Transverse colon (tissue), 4 donors: ENCODE measurements around the gene CAVIN2. TPM values are rescaled to one million over a fixed set of nuclear protein-coding genes. Genes with fewer than 3 reads are reported as not detected.

Source experiments
- DNase-seq: peaks from one replicate; pipeline ENCODE4 v3.0.0-alpha.2; 2019
- H3K27ac ChIP-seq, 4 donors: fragments of 200-600 bp; sonication (generic); 2 replicates each; pipeline ENCODE4 v1.5.1; 2016 to 2018; ENCODE audit warnings: inconsistent platforms in 4 of 4
- H3K27me3 ChIP-seq: fragments of 200-600 bp; sonication (generic); 2 replicates; pipeline ENCODE4 v1.5.1; 2017; ENCODE audit warnings: inconsistent platforms
- H3K36me3 ChIP-seq, 4 donors: fragments of 200-600 bp; sonication (generic); 2 replicates each; pipeline ENCODE4 v1.5.1; 2017 to 2019; ENCODE audit warnings: inconsistent platforms in 4 of 4
- H3K4me1 ChIP-seq, 4 donors: fragments of 200-600 bp; sonication (generic); 2 replicates each; pipeline ENCODE4 v1.5.1; 2017 to 2020; ENCODE audit warnings: inconsistent platforms in 4 of 4
- H3K4me3 ChIP-seq, 4 donors: fragments of 200-600 bp; sonication (generic); 1 replicate in 1 of 4; 2 replicates in 3 of 4; pipeline versions ENCODE4 v1.5.1 to v1.6.1; 2017 to 2019; ENCODE audit warnings: inconsistent platforms in 4 of 4
- H3K9me3 ChIP-seq, 2 donors: fragments of 200-600 bp; sonication (generic); 2 replicates each; pipeline ENCODE4 v1.5.1; 2017 to 2019; ENCODE audit warnings: inconsistent platforms in 2 of 2
- CTCF ChIP-seq, 5 experiments: fragments of 200-600 bp in 3 of 5; fragments of 450-650 bp in 2 of 5; sonication (generic) in 3 of 5; IDR thresholded peaks; 1 replicate in 2 of 5; 2 replicates in 3 of 5; pipeline ENCODE4 v1.5.1; 2016 to 2017; ENCODE audit warnings: antibody characterized with exemption in 5 of 5, inconsistent platforms in 3 of 5, mild to moderate bottlenecking in 2 of 5, moderate library complexity in 1 of 5
- EP300 ChIP-seq: sonication (generic); formaldehyde crosslinking; IDR thresholded peaks from one replicate; pipeline ENCODE4 v1.6.1; 2017; ENCODE audit warnings: antibody characterized with exemption, low read depth
- POLR2A ChIP-seq: fragments of 450-650 bp; IDR thresholded peaks from one replicate; pipeline ENCODE4 v1.6.1; 2016; ENCODE audit warnings: antibody characterized with exemption, mild to moderate bottlenecking, moderate library complexity
- POLR2AphosphoS5 ChIP-seq, 3 donors: sonication (generic); formaldehyde crosslinking; IDR thresholded peaks; one replicate each; pipeline ENCODE4 v1.6.1; 2016; ENCODE audit warnings: antibody characterized with exemption in 3 of 3
- WGBS, 2 donors: methylation state at CpG; one replicate each; pipeline ENCODE4 v1.1.5; 2018; ENCODE audit warnings: low coverage in 1 of 2; 5-methylcytosine and 5-hydroxymethylcytosine counted together
- in situ Hi-C, 4 donors: fragments of 200-750 bp; cut with MboI; loops; one replicate each; pipeline versions ENCODE4 v1.15.0 to v1.15.1; 2017; ENCODE audit warnings: low sequenced_read_pairs in 3 of 4, low pct_ligation_motif_present in 1 of 4, low pct_unique_long_range_greater_than_20kb in 1 of 4
- intact Hi-C: fragments of 100-400 bp; cut with DNase I; formaldehyde crosslinking; loops from one replicate; pipeline ENCODE4 v1.15.1; 2023; ENCODE audit warnings: low total_unique reads
- total RNA-seq, 4 donors: library from RNA; depleted of rRNA; stranded (reverse); fragments of >200 nt; gene quantifications; one replicate each; pipeline ENCODE4 v1.1.0, GENCODE V29; 2016

CAVIN2 gene
- total RNA-seq, 4 donors from 2014 or later: 21.3 to 59.3 (median 25.0) TPM

GRCh38 chr2:191892391-191892790, 45.5 kb upstream of the CAVIN2 start:
- intact Hi-C loops: no loop called here
- no peaks in the 10 kb centered on the region for H3K4me1 ChIP-seq
- WGBS, 2 donors: 68 to 77% methylated on average over 3 of the region's 3 CpGs

GRCh38 chr2:191891656-191892055, 44.8 kb upstream of the CAVIN2 start:
- in situ Hi-C loops (no loop called here), intact Hi-C loops (no loop called here)
- no peak overlapping the region for H3K4me3 ChIP-seq
- no peak overlapping the region for H3K27ac ChIP-seq
- TF ChIP-seq POLR2AphosphoS5 (IDR thresholded peaks at IDR 0.05) (no peak), POLR2A (no peak), CTCF (IDR thresholded peaks at IDR 0.05) (no peak), EP300 (no peak)
- H3K9me3 ChIP-seq: no peaks in the 10 kb centered on the region
- WGBS, 2 donors: 89 to 100% methylated on average over 1 to 5 of the region's 5 CpGs
- no peaks in the 10 kb centered on the region for H3K27me3 ChIP-seq
- H3K4me1 ChIP-seq: no peaks in the 10 kb centered on the region
- DNase-seq: no peak
- H3K36me3 ChIP-seq: no peaks in the 10 kb centered on the region

More at GRCh38 chr2:191892391-191892790, 45.5 kb upstream of the CAVIN2 start:
- Histone ChIP-seq H3K36me3 (no peaks in the 10 kb centered on the region), H3K27ac (no peak overlapping the region), H3K9me3 (no peaks in the 10 kb centered on the region), H3K27me3 (no peaks in the 10 kb centered on the region), H3K4me3 (no peak overlapping the region)
- in situ Hi-C loops: no loop called here
- TF ChIP-seq POLR2A (no peak), POLR2AphosphoS5 (IDR thresholded peaks at IDR 0.05) (no peak), CTCF (IDR thresholded peaks at IDR 0.05) (no peak), EP300 (no peak)
- DNase-seq: no peak

- 89 to 100% methylated on average over 2 of the region's 2 CpGs for WGBS, 2 donors
- intact Hi-C loops: no loop called here
- no peaks in the 10 kb centered on the region for H3K36me3 ChIP-seq
- H3K27me3 ChIP-seq: no peaks in the 10 kb centered on the region
- H3K9me3 ChIP-seq: no peaks in the 10 kb centered on the region
- DNase-seq: no peak
- no peak for TF ChIP-seq POLR2AphosphoS5 (IDR thresholded peaks at IDR 0.05)
- no peak for TF ChIP-seq CTCF (IDR thresholded peaks at IDR 0.05)
- TF ChIP-seq POLR2A: no peak
- no peak for TF ChIP-seq EP300
- H3K27ac ChIP-seq: no peak overlapping the region
- no peak overlapping the region for H3K4me3 ChIP-seq
- in situ Hi-C loops: no loop called here
- H3K4me1 ChIP-seq: peaks cover 0 to 6% (median 4%) of the 10 kb centered on the region in 4 donors
Observed at GRCh38 chr2:191889931-191890330, 43.0 kb upstream of the CAVIN2 start.

- no peak overlapping the region for H3K27ac ChIP-seq
- TF ChIP-seq EP300 (no peak), POLR2AphosphoS5 (IDR thresholded peaks at IDR 0.05) (no peak), CTCF (IDR thresholded peaks at IDR 0.05) (no peak), POLR2A (no peak)
- H3K9me3 ChIP-seq: no peaks in the 10 kb centered on the region
- in situ Hi-C loops: no loop called here
- no peak for DNase-seq
- intact Hi-C loops: no loop called here
- 79 to 90% methylated on average over 3 of the region's 3 CpGs for WGBS, 2 donors
- H3K4me1 ChIP-seq: peaks cover 0 to 11% (median 6%) of the 10 kb centered on the region in 4 donors
- no peak overlapping the region for H3K4me3 ChIP-seq
- H3K36me3 ChIP-seq: no peaks in the 10 kb centered on the region
- H3K27me3 ChIP-seq: no peaks in the 10 kb centered on the region
Observed at GRCh38 chr2:191888400-191889166, 41.7 kb upstream of the CAVIN2 start.
